ENCODE data around the gene MAF. TPM values are rescaled to one million over a fixed set of nuclear protein-coding genes. Genes with fewer than 3 reads are reported as not detected.
A peak's percentile ranks its signal among the peaks of the same experiment; 100 is the strongest.

MAF gene
- total and polyA plus RNA-seq, 9 of the 15 experiments (the other 6 are each of a cell fraction or from before 2014, with no cell fraction given) = 0.01 to 0.18 TPM; not detected in 7

DNA sequence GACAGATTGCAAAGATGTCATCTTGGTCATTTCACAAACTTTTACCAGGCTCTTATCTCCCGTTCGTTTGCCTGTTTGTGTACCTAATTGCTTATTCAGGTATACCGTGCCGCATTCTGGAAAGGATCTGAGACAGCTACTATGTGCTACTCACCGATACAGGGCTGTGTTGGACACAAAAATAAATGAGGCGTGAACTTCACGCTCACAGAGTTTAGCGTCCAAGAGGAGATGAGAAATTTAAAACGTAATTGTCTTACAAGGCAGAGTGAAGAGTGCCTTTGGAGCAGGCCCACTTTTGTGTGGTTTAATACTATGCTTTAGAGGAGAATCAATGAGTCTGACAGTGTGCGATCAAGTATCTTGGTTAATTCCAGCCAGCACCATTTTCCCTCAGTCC, 26.7 kb downstream of the MAF start (continued):
- TF ChIP-seq KAT2B (IDR thresholded peaks at IDR 0.05; ENCODE audit: low read depth, low read length) (no peak), PRDM10 (IDR thresholded peaks at IDR 0.05; ENCODE audit: partially characterized antibody) (no peak)

DNA sequence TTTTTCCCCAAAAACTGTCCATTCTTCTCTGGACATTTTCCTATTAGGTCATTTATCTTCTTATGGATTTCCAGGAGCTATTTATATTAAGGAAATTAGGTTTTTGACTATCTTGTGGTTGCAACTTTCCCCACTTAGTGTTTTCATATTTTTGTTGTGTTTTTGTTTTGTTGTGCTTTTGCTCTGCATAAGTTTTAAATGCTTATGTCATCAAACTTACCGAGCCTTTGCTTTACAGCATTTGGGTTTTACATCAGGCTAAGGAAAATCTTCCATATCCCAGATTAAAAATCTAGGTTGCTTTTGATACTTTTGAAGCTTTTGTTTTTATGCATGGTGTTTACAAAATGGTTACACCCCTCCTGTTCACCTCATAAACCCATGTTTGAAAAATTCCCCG, 27.5 kb downstream of the MAF start:
- no peaks in the 10 kb centered on the region for H4K20me1 ChIP-seq (replicated peaks; ENCODE audit: control insufficient read depth, insufficient read depth, low read length)
- H2AFZ ChIP-seq (ENCODE audit: low read depth, low read length) = no peak overlapping the region
- CTCF ChIA-PET (ENCODE audit: low intra/inter-chr PET ratio) = no interaction called here
- H3K27me3 ChIP-seq (ENCODE audit: control insufficient read depth in 2 of 2, insufficient read depth in 2 of 2, low read length in 2 of 2) = peaks cover 8 to 17% of the 10 kb centered on the region in 2 experiments; a peak in 2 of 5 replicates
- TF ChIP-seq C11orf30 (IDR thresholded peaks at IDR 0.05; ENCODE audit: low read depth) = peak; percentile 19; the same call in 1 of the 2 replicates
- no peak for TF ChIP-seq TRIM28 (IDR thresholded peaks at IDR 0.05)
- peak; percentile 45; the same call in 1 of the 2 replicates for TF ChIP-seq MAFF (IDR thresholded peaks at IDR 0.05; ENCODE audit: low read length)
- no peak for TF ChIP-seq MXI1 (IDR thresholded peaks at IDR 0.05; ENCODE audit: low read depth, low read length)
- TF ChIP-seq, protein P1, sequence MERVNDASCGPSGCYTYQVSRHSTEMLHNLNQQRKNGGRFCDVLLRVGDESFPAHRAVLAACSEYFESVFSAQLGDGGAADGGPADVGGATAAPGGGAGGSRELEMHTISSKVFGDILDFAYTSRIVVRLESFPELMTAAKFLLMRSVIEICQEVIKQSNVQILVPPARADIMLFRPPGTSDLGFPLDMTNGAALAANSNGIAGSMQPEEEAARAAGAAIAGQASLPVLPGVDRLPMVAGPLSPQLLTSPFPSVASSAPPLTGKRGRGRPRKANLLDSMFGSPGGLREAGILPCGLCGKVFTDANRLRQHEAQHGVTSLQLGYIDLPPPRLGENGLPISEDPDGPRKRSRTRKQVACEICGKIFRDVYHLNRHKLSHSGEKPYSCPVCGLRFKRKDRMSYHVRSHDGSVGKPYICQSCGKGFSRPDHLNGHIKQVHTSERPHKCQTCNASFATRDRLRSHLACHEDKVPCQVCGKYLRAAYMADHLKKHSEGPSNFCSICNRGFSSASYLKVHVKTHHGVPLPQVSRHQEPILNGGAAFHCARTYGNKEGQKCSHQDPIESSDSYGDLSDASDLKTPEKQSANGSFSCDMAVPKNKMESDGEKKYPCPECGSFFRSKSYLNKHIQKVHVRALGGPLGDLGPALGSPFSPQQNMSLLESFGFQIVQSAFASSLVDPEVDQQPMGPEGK (CRISPR knock-in tag; IDR thresholded peaks at IDR 0.05; ENCODE audit: borderline replicate concordance) = no peak
- TF ChIP-seq ZNF316 (IDR thresholded peaks at IDR 0.05) = peak; percentile 39; the same call in 1 of the 2 replicates
- TF ChIP-seq SREBF1 (IDR thresholded peaks at IDR 0.05; ENCODE audit: borderline replicate concordance, low read depth, low read length) = no peak
- DNase-seq (ENCODE audit: extremely low read depth in 1 of 4, low spot score in 3 of 4) (no peak), FAIRE-seq (no peak), ATAC-seq (no peak)
- H3K4me2 ChIP-seq (ENCODE audit: insufficient read depth, low read length) = no peak overlapping the region
- H3K27ac ChIP-seq (ENCODE audit: extremely low read depth, low read depth, low read length) = no peak overlapping the region
- no peak overlapping the region for H3K9ac ChIP-seq (ENCODE audit: insufficient read depth in 1 of 2, low read depth in 2 of 2, low read length in 2 of 2)
- no peaks in the 10 kb centered on the region for H3K9me1 ChIP-seq (ENCODE audit: control insufficient read depth, insufficient read depth, low read length)
- POLR2A ChIA-PET = interaction anchor here (0.5 to 1.9 kb wide), 2 partner anchors 17 to 84 kb away, joined by 3 to 5 read pairs; no protein-coding TSS in a partner anchor
- no TSS peak for BruUV-seq (replicated peaks)
- H3K4me1 ChIP-seq (replicated peaks in 1 of 2; ENCODE audit: control insufficient read depth in 2 of 2, insufficient read depth in 2 of 2, low read length in 2 of 2) = no peaks in the 10 kb centered on the region
- 0% methylated on average over 2 of the region's 2 CpGs for WGBS (ENCODE audit: insufficient coverage, low coverage, missing lambda C conversion rate)
- no peaks in the 10 kb centered on the region for H3K79me2 ChIP-seq (ENCODE audit: control insufficient read depth, insufficient read depth, low read length)
- in situ Hi-C loops (cut with MboI) (no loop called here), intact Hi-C loops (cut with micrococcal nuclease) (no loop called here)
- H3K36me3 ChIP-seq (ENCODE audit: control insufficient read depth, insufficient read depth, low read length) = no peaks in the 10 kb centered on the region
- no peaks in the 10 kb centered on the region for H3K9me3 ChIP-seq (replicated peaks; ENCODE audit: control insufficient read depth, insufficient read depth, low read depth, low read length)
- H3K4me3 ChIP-seq = no peak overlapping the region
